ENCODE results near the gene RIMS3.
"Not testable (repeated sequence)": the region's sequence is repeated elsewhere in the genome, so short reads cannot be mapped to it uniquely, and the experiment has no call there.

Gene RIMS3

GRCh38 chr1:40629546-40629945 lies 35.9 kb downstream of the RIMS3 start:
- DNase-seq: not testable (repeated sequence)

- no peak for DNase-seq
These were observed 36.6 kb downstream of the RIMS3 start for GRCh38 chr1:40628903-40629292.

GRCh38 chr1:40627987-40628902 lies 37.2 kb downstream of the RIMS3 start:
- DNase-seq: no peak

- DNase-seq: no peak
These were observed 39.1 kb downstream of the RIMS3 start for GRCh38 chr1:40626383-40626770.

- DNase-seq: no peak
These were observed 39.8 kb downstream of the RIMS3 start for GRCh38 chr1:40625476-40626382.

GRCh38 chr1:40625076-40625475 lies 40.4 kb downstream of the RIMS3 start:
- DNase-seq: no peak

- no peak for DNase-seq
These were observed 42.4 kb downstream of the RIMS3 start for GRCh38 chr1:40622936-40623629.

- no peak for DNase-seq
These were observed 43.5 kb downstream of the RIMS3 start for GRCh38 chr1:40621821-40622450.

GRCh38 chr1:40620586-40621210 lies 44.8 kb downstream of the RIMS3 start:
- no peak for DNase-seq

GRCh38 chr1:40620150-40620549 lies 45.3 kb downstream of the RIMS3 start:
- no peak for DNase-seq

GRCh38 chr1:40618108-40618507 lies 47.4 kb downstream of the RIMS3 start:
- DNase-seq: no peak

- peak; percentile 70 to 73 for DNase-seq
These were observed 53.1 kb downstream of the RIMS3 start for GRCh38 chr1:40612345-40612831.

- no peak for DNase-seq
These were observed 55.3 kb downstream of the RIMS3 start for GRCh38 chr1:40610156-40610555.

GRCh38 chr1:40607921-40608320 lies 57.6 kb downstream of the RIMS3 start:
- DNase-seq: no peak

GRCh38 chr1:40606978-40607377 lies 58.5 kb downstream of the RIMS3 start:
- no peak for DNase-seq

- DNase-seq: no peak
These were observed 59.3 kb downstream of the RIMS3 start for GRCh38 chr1:40606194-40606593.

GRCh38 chr1:40599926-40600325 lies 65.6 kb downstream of the RIMS3 start:
- DNase-seq: no peak

GRCh38 chr1:40595623-40596022 lies 69.9 kb downstream of the RIMS3 start:
- no peak for DNase-seq

- no peak for DNase-seq
These were observed 71.3 kb downstream of the RIMS3 start for GRCh38 chr1:40594187-40594531.

GRCh38 chr1:40593449-40594186 lies 71.9 kb downstream of the RIMS3 start:
- no peak for DNase-seq

- DNase-seq: no peak
These were observed 73.2 kb downstream of the RIMS3 start for GRCh38 chr1:40592107-40592803.
